HG02884 (cell line): Measurements from ENCODE around the gene CETN1.

ENCODE experiments used
- ATAC-seq: cut with Tn5 transposase; IDR thresholded peaks from one replicate; pipeline ENCODE4 v1.9.1; 2021; ENCODE audit warnings: mild to moderate bottlenecking, moderate library complexity; ENCODE audit not compliant: unreplicated experiment

CETN1 gene

GRCh38 chr18:574865-575645, 5.1 kb upstream of the CETN1 start:
- no peak for ATAC-seq

DNA sequence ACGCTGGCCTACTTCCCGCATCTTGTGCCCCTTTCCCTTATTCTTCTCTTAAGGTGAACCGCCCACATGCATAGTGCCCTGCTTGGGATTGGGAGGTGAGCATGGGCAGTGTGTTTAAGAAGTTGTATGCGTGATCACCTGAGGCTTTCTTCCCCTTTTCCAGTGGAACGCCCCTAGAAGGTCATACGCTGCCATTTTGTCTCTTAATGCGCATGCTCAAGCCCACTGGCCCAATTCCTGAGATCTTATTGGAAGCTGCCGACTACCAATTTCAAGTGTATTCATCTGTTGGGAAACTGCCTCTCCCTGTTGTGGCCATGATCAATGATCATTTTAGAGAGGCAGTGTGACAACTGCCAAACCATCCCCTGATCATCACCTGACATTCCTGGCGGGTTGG, 3.3 kb upstream of the CETN1 start:
- no peak for ATAC-seq

DNA sequence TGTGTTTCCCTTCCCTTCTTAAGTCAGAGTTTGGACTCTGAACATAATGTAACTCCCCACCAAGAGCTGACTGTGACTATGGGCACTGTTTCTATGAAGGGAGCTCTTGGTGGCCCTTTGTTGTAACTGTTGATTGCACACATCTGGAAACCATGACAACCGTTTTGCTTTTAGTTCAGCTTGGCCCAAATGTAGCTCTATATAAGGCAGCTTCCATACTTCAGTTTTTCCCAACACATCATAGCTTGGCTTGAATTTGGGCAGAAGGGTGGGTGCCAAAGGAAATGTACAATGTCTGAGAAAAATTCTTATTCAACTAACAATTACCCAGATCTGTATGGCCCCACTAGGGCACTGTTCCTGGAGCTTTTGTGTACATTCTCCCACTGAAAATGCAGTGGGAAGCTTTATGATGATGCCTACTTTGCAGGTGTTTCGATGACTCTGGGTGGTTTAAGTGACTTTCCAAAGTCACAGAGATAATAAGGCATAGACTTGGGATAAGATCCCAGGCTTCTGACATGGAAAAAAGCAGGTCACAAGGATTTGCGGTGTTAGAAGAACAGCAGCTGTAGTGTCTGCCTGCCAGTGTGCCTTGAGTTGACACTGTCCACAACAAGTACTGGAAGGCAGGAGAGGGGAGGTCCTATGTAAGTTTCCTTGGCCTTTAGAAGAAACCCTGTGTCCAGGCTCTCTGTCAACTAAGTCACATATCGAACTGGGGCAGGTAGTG, 2.4 kb upstream of the CETN1 start:
- ATAC-seq, result no peak

- no peak for ATAC-seq
Measured at GRCh38 chr18:579238-579637, 942 bp upstream of the CETN1 start.

GRCh38 chr18:581096-581495, 916 bp downstream of the CETN1 start:
- ATAC-seq, result no peak

- no peak for ATAC-seq
Measured at GRCh38 chr18:582465-582864, 2.3 kb downstream of the CETN1 start.

DNA sequence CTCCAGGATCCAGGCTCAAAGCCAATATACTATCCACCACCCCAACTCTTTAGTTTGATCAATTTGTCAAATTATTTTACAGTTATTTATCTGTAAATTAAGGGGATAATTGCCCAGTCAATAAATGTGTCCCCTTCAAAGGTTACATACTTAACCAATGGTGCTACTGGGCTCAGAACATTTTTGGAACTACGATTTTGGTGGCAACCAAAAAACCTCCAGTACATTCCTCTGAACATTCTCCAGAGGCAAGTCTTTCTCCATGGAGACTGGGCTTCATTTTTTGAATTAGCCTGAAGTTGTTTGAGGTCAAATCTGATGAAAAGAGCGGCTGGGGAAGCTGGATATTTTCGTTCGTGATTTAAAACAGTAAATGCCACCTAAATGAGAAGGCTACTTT, 14.9 kb downstream of the CETN1 start:
- ATAC-seq, result no peak

DNA sequence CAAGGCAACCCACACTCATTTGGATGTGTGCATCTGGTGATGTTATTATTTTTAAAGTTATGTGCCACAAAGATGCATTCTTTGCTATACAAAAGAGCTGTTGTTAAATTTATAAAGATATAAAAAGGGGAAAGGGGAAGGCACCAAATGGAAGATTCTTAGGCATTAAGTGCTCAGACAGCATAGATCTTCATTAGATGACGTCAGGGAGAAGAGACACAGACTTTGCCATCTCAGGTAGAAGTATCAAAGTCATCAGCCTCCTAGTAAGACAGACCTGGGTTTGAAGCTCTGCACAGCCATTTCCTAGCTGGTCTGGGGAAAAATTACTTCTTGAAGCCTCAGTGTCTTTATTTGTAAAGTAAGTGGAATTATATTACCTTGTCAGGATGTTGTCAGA, 15.4 kb downstream of the CETN1 start:
- no peak for ATAC-seq

DNA sequence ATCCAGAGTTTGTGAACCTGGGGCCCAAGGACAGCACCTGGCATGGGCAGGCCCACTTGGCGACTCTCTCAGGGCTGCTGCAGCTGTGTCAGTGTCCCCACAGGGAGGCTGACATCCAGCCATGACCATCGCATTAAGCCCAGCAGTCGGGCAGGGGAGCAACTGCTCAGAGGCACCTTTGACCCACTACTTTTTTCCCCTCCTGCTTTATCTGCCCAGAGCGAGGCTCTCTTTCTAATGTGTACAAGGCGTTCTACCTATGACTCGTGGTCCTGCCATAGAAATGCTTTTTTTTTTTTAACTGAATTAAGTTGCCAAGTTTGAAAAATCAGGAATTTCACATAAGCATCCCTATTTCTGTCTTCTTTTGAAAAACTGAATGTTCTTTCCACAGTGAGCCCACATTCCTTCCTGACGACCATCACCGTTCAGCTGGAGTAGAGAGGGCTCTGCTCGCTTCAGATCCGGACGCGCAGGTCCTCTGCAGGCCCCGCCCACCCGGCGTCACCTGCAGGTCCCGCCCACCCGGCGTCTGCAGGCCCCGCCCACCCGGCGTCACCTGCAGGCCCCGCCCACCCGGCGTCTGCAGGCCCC, 16.2 kb downstream of the CETN1 start:
- peak; percentile 60 for ATAC-seq

GRCh38 chr18:598124-598589, 18.0 kb downstream of the CETN1 start:
- no peak for ATAC-seq

DNA sequence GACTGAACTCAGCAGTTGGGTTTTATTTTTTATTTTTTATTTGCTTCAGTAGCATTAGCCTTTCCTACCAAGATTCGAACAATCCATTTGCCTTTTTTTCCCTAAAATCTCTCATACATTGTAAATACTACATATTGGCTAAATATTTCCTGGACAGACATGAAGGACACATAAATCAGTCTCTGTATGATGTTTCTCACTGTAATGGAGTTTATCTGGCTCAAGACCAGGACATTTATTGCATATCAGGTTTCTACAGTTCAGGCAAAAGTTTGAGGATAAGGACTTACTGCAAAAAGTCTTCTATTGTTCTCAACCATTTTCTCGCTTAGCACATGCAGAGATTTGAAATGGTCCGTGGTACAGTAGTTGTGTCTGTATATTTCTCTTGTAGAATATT, 19.9 kb downstream of the CETN1 start:
- no peak for ATAC-seq

DNA sequence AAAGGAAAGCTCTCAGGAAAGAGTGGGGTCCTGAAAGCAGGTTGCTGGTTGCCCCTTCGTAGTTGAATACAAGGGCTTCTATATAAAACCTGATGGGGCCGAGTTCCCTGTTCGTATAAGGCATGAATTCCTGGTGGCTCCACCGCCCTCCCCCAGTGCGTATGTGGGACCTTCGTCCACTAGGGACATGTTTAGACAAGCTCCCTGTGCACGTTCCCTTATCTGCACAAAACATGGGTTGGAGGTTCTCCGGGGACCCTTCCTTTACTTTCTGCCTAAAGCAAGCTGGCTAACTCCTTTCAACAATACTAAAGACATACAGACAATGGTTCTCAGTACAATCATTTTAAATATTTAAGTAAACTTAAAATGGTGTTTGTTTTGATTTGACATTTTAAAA, 24.6 kb downstream of the CETN1 start:
- ATAC-seq, result no peak

DNA sequence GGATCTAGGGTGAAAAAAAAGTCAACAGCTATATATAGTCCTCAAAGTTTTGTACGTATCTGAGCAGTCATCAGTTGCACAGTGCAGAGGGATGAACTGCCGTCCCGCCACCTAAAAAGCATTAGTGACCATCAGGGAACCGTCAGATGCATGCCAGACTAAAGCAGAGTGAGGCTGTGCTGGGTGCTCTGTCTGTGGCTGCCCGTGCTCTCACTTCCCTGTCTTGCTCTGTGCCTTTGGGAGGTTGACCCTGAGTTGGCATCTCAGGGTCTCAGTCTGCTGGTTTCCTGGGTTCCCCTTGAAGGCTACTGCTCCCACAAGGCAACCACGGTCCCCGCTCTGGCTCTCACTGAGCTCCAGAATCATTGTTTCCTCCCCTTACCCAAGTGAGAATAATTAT, 27.8 kb downstream of the CETN1 start:
- ATAC-seq, result no peak

DNA sequence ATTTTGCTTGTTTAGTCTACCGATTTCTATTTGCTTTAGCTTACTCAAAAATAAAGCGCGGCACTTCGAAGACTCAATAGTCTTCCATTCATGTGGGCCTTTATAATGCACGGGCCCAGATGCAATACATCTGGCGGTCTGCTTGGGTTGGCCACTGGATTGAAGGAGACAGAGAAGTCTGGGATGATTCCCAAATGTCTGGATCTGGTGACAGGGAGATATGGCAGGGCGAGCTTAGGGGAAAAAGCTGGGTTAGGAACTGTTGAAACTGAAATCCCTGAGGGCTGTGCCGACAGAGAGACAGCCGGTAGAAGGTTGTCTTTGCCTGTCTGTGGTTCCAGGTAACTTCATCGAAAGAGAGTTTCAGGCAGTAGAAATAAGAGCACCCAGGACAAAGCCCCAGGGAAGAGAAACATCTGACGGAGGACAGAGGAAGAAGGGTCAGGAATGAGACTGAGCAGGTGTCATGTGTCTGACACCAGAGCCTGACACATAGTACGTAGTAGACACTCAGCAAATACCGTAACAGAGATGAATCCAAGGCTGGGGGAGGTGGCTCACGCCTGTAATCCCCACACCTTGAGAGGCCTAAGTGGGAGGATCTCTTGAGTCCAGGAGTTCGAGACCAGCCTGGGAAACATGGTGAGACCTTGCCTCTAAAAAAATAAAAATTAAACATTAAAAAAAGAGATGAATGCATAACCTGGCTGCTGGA, 30.2 kb downstream of the CETN1 start:
- no peak for ATAC-seq

DNA sequence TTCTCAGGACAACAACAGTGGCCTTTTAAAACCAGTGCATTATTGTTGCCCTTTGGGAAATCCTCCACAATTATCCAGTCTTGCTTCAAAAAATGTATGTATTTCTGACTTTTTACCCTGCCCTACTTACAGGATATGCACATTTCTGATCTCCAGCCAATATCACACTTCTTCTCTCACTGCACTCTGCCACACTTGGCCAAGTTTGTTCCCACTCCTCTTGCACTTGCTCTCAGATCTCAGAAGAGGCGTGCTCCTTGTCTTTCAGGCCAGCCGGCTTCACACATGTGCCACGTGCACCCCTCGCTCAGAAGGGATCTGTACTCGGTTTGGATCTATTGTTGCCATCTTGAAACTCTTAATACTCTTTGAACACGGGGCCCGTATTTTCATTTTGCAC, 32.0 kb downstream of the CETN1 start:
- ATAC-seq, result no peak

DNA sequence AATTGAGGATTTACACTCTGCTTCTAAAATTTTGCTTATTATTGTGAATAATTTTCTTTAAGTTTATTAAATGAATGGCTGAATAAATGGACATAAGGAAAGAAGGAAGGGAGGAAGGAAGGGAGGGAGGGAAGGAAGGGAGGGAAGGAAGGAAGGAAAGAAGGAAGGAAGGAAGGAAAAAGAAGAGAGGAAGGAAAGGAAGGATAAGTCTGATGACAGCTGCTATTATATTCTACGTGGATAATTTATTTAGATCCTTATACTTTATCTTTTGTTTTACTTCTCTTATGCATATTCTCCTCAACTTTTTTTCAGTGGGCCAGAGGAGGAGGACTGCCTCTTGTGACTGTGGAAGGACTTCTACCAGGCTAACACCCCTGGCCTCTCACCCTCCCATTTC, 34.0 kb downstream of the CETN1 start:
- no peak for ATAC-seq

- no peak for ATAC-seq
Measured at GRCh38 chr18:615092-615521, 34.9 kb downstream of the CETN1 start.

DNA sequence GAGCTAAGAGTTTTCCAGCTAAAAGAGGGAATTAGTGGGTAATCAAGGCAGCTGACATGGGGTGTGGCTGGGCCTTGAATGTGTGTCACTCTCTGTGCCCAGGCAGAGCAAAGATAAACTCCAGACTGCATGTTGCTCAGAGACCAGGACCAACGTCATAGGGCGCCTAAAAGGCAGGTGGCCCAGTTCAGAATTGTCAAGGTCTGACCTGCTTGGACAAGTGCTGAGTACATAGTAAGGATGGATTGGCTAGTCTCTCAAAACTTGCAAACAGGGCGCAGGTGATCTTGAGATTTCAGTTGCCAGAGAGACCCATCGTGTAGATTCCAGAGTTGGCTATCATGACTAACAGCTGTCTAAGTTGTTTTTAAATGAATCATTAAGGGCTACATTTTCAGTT, 35.6 kb downstream of the CETN1 start:
- ATAC-seq, result no peak

DNA sequence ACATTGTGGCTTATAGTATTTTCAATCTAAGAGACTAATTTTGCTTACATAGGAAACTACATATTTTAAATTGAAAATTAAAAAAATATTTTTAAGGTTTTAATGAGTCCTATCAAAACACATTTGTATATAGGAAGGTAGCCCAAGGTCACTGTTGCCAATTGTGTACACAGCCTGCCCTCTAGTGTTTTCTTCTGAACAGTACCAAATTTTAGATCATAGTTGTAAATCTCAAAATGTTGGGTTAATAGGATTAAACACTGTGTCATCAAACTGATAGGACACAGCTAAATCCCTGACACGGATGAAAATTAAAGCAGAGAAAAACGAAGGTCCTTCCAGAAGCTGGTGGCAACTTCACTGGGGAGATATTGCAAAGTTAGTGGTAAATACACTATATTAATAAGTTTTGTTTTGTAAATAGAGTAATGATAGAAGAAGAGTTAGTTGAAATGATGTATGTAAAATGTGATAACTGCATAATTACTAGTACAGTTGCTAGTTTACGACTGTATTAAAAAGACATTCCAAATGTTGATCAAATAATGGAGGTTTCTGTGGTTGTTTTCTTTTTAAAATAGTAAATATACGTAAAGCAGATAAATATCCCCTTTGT, 36.3 kb downstream of the CETN1 start:
- ATAC-seq, result no peak

- no peak for ATAC-seq
Measured at GRCh38 chr18:617970-618504, 37.9 kb downstream of the CETN1 start.

DNA sequence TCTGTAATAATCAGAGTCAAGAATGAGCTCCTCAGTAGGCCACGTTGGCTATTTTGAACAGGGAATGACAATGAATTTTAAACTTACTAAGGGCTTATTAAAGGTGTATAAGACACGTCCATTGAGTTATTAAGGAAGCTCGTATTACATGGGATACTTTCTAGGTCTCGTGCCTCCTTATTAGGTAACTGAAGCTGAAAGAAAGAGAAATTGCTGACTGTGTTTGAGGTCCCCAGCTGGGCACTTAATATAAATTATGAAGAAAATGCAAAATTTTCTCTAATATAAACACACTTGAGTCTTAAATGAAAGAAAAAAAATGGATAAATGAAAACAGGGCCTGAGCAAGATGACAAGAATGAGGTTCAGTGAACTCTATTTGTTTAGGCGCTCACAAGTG, 38.4 kb downstream of the CETN1 start:
- ATAC-seq, result no peak
